ACC112 (cell line): ENCODE results near the gene ZNF839.

Experiments used
- H2AFZ ChIP-seq: fragments of 200-600 bp; sonication (generic); one replicate; pipeline ENCODE4 v1.6.0; 2017; ENCODE audit warnings: antibody characterized with exemption, low read length; ENCODE audit not compliant: unreplicated experiment
- H3K27ac ChIP-seq: fragments of 200-600 bp; sonication (generic); 2 replicates; pipeline ENCODE4 v1.5.1; 2014; ENCODE audit warnings: low read depth, mild to moderate bottlenecking, antibody characterized with exemption, low read length, moderate library complexity
- H3K27me3 ChIP-seq: fragments of 200-600 bp; sonication (generic); 2 replicates; pipeline ENCODE4 v1.6.1; 2014; ENCODE audit warnings: mild to moderate bottlenecking, antibody characterized with exemption, low read length, moderate library complexity, mixed read lengths; ENCODE audit not compliant: insufficient read depth
- H3K36me3 ChIP-seq: fragments of 200-600 bp; sonication (generic); 2 replicates; pipeline ENCODE4 v1.6.1; 2016; ENCODE audit warnings: mild to moderate bottlenecking, antibody characterized with exemption, low read length, moderate library complexity, mixed read lengths; ENCODE audit not compliant: insufficient read depth
- H3K4me1 ChIP-seq: fragments of 200-600 bp; sonication (generic); one replicate; pipeline ENCODE4 v1.6.1; 2016; ENCODE audit warnings: low read length, mixed read lengths; ENCODE audit not compliant: insufficient read depth, unreplicated experiment, control insufficient read depth
- H3K4me3 ChIP-seq: fragments of 200-600 bp; sonication (generic); 2 replicates; pipeline ENCODE4 v1.5.1; 2014; ENCODE audit warnings: mild to moderate bottlenecking, low read depth, low read length
- H3K79me2 ChIP-seq: fragments of 200-600 bp; sonication (generic); one replicate; pipeline ENCODE4 v1.6.0; 2016; ENCODE audit warnings: low read length; ENCODE audit not compliant: control insufficient read depth, unreplicated experiment, insufficient read depth

Gene ZNF839

GRCh38 chr14:102319351-102320032, at the start of gene ZNF839:
Gene ZNF839, plus strand, starts transcription at chr14:102319746. Its CDS starts 20 bp downstream, at chr14:102319766.
- H3K4me3 ChIP-seq: peak within 1 kb of the TSS; percentile 97
- H3K4me1 ChIP-seq: peaks cover 25% of the 10 kb centered on the region
- no peaks in the 10 kb centered on the region for H3K36me3 ChIP-seq
- no peaks in the 10 kb centered on the region for H3K27me3 ChIP-seq
- H3K79me2 ChIP-seq: peaks cover 15% of the 10 kb centered on the region
- H2AFZ ChIP-seq: peak within 1 kb of the TSS; percentile 85
- H3K27ac ChIP-seq: peak within 1 kb of the TSS; percentile 66

- peak overlapping the region; percentile 100 for H3K27ac ChIP-seq
- peaks cover 27% of the 10 kb centered on the region for H3K4me1 ChIP-seq
- H3K36me3 ChIP-seq: peaks cover 10% of the 10 kb centered on the region
- H3K27me3 ChIP-seq: no peaks in the 10 kb centered on the region
- H3K4me3 ChIP-seq: no peak overlapping the region
- H2AFZ ChIP-seq: no peak overlapping the region
- H3K79me2 ChIP-seq: peaks cover 9% of the 10 kb centered on the region
These were observed 47.2 kb upstream of the ZNF839 start for GRCh38 chr14:102272392-102272791.

GRCh38 chr14:102275866-102276265, 43.7 kb upstream of the ZNF839 start:
- Histone ChIP-seq H3K4me1 (peaks cover 61% of the 10 kb centered on the region), H3K36me3 (peaks cover 13% of the 10 kb centered on the region), H3K79me2 (peaks cover 3% of the 10 kb centered on the region), H3K27me3 (no peaks in the 10 kb centered on the region), H2AFZ (no peak overlapping the region), H3K27ac (peak overlapping the region; percentile 100), H3K4me3 (no peak overlapping the region)

- Histone ChIP-seq H3K79me2 (peaks cover 4% of the 10 kb centered on the region), H3K27ac (peak overlapping the region; percentile 100), H3K36me3 (peaks cover 20% of the 10 kb centered on the region), H2AFZ (no peak overlapping the region), H3K4me1 (peaks cover 60% of the 10 kb centered on the region), H3K27me3 (no peaks in the 10 kb centered on the region), H3K4me3 (no peak overlapping the region)
These were observed 41.5 kb upstream of the ZNF839 start for GRCh38 chr14:102277874-102278630.

GRCh38 chr14:102278631-102278935, 41.0 kb upstream of the ZNF839 start:
- no peak overlapping the region for H3K4me3 ChIP-seq
- H3K27me3 ChIP-seq: no peaks in the 10 kb centered on the region
- H2AFZ ChIP-seq: no peak overlapping the region
- peak overlapping the region; percentile 100 for H3K27ac ChIP-seq
- H3K36me3 ChIP-seq: peaks cover 20% of the 10 kb centered on the region
- H3K4me1 ChIP-seq: peaks cover 65% of the 10 kb centered on the region
- H3K79me2 ChIP-seq: peaks cover 5% of the 10 kb centered on the region

GRCh38 chr14:102279282-102279681, 40.3 kb upstream of the ZNF839 start:
- Histone ChIP-seq H3K4me3 (peak overlapping the region; percentile 11; the same call in 1 of the 2 replicates), H3K27ac (peak overlapping the region; percentile 100)

GRCh38 chr14:102279688-102280348, 39.7 kb upstream of the ZNF839 start:
- peaks cover 75% of the 10 kb centered on the region for H3K4me1 ChIP-seq
- H3K4me3 ChIP-seq: peak overlapping the region; percentile 57
- H2AFZ ChIP-seq: peak overlapping the region; percentile 14
- H3K27ac ChIP-seq: peak overlapping the region; percentile 100
- H3K27me3 ChIP-seq: no peaks in the 10 kb centered on the region
- peaks cover 19% of the 10 kb centered on the region for H3K36me3 ChIP-seq
- peaks cover 13% of the 10 kb centered on the region for H3K79me2 ChIP-seq

More at GRCh38 chr14:102279282-102279681, 40.3 kb upstream of the ZNF839 start:
- H3K27me3 ChIP-seq: no peaks in the 10 kb centered on the region
- peaks cover 10% of the 10 kb centered on the region for H3K79me2 ChIP-seq
- peak overlapping the region; percentile 14 for H2AFZ ChIP-seq
- H3K36me3 ChIP-seq: peaks cover 20% of the 10 kb centered on the region
- peaks cover 72% of the 10 kb centered on the region for H3K4me1 ChIP-seq

- Histone ChIP-seq H3K27ac (peak overlapping the region; percentile 100), H3K79me2 (peaks cover 16% of the 10 kb centered on the region), H3K4me1 (peaks cover 75% of the 10 kb centered on the region), H2AFZ (no peak overlapping the region), H3K27me3 (no peaks in the 10 kb centered on the region), H3K36me3 (peaks cover 16% of the 10 kb centered on the region), H3K4me3 (peak overlapping the region; percentile 57)
These were observed 39.1 kb upstream of the ZNF839 start for GRCh38 chr14:102280376-102280962.

- no peak overlapping the region for H3K4me3 ChIP-seq
- H3K79me2 ChIP-seq: peaks cover 21% of the 10 kb centered on the region
- peaks cover 24% of the 10 kb centered on the region for H3K36me3 ChIP-seq
- no peaks in the 10 kb centered on the region for H3K27me3 ChIP-seq
- no peak overlapping the region for H2AFZ ChIP-seq
- H3K4me1 ChIP-seq: peaks cover 62% of the 10 kb centered on the region
- H3K27ac ChIP-seq: peak overlapping the region; percentile 100
These were observed 36.6 kb upstream of the ZNF839 start for GRCh38 chr14:102282751-102283465.

GRCh38 chr14:102283631-102284129, 35.9 kb upstream of the ZNF839 start:
- Histone ChIP-seq H3K36me3 (peaks cover 27% of the 10 kb centered on the region), H3K4me3 (no peak overlapping the region), H3K79me2 (peaks cover 26% of the 10 kb centered on the region), H3K27ac (peak overlapping the region; percentile 100), H2AFZ (no peak overlapping the region), H3K4me1 (peaks cover 55% of the 10 kb centered on the region), H3K27me3 (no peaks in the 10 kb centered on the region)
